Ovary (tissue), 9 donors: Measurements from ENCODE around the gene CEP131. TPM values are rescaled to one million over a fixed set of nuclear protein-coding genes. Genes with fewer than 3 reads are reported as not detected.

ENCODE experiments used
- DNase-seq, 5 donors: peaks; one replicate each; pipeline ENCODE4 v3.0.0-alpha.2; 2019 to 2020
- H3K27ac ChIP-seq, 2 donors: fragments of 200-600 bp; one replicate each; pipeline versions ENCODE4 v1.5.1 to v1.8.0; 2019 to 2022
- H3K27me3 ChIP-seq: fragments of 200-600 bp; one replicate; pipeline ENCODE4 v1.8.0; 2022
- H3K36me3 ChIP-seq: fragments of 200-600 bp; sonication (generic); one replicate; pipeline ENCODE4 v1.5.1; 2019
- H3K4me1 ChIP-seq: one replicate; pipeline ENCODE4 v1.8.1; 2013; ENCODE audit warnings: mild to moderate bottlenecking, moderate library complexity; ENCODE audit not compliant: insufficient read depth
- H3K4me3 ChIP-seq: fragments of 200-600 bp; sonication (generic); one replicate; pipeline ENCODE4 v1.5.1; 2017
- H3K9me3 ChIP-seq, 2 donors: fragments of 200-600 bp in 1 of 2; sonication (generic) in 1 of 2; one replicate each; pipeline versions ENCODE4 v1.5.1 to v1.8.1; 2013 to 2019; ENCODE audit warnings: mild to moderate bottlenecking in 1 of 2, moderate library complexity in 1 of 2
- EP300 ChIP-seq: sonication (generic); formaldehyde crosslinking; IDR thresholded peaks from one replicate; pipeline ENCODE4 v1.6.1; 2017; ENCODE audit warnings: antibody characterized with exemption
- POLR2A ChIP-seq: fragments of 450-650 bp; IDR thresholded peaks from one replicate; pipeline ENCODE4 v1.6.1; 2017; ENCODE audit warnings: antibody characterized with exemption, mild to moderate bottlenecking, moderate library complexity
- WGBS, 3 donors: extraction: QIAGEN DNeasy Blood & Tissue Kit in 1 of 3; methylation state at CpG; one replicate each; pipeline versions ENCODE4 v1.1.5 to v1.1.7; 2013 to 2017; 5-methylcytosine and 5-hydroxymethylcytosine counted together
- intact Hi-C, 4 donors: fragments of 100-400 bp; cut with DNase I; formaldehyde crosslinking; loops; one replicate each; pipeline versions ENCODE4 v1.11.0 to v1.15.1; 2022 to 2023
- polyA plus RNA-seq, 2 donors: library from polyadenylated mRNA; stranded (reverse); fragments of 200-250 nt in 1 of 2; fragments of 350-450 nt in 1 of 2; fragmentation: Illumina TruSeq in 1 of 2; extraction: RNeasy Lipid Tissue Mini Kit (QIAGEN cat#74804) in 1 of 2; gene quantifications; one replicate each; pipeline ENCODE4 v1.2.3, GENCODE V29; 2013 to 2014
- total RNA-seq, 7 donors: library from RNA; depleted of rRNA in 2 of 7; stranded (reverse); fragments of >200 nt in 2 of 7; fragmentation: NEBNext Ultra II Directional in 3 of 7; extraction: Animal tissue kit (Norgen Biotek cat#: 25700) in 3 of 7; gene quantifications; one replicate each; pipeline versions ENCODE4 v1.1.0 to v1.2.4, GENCODE V29; 2016 to 2023
- TF ChIP-seq, protein P1 (sequence below), 3 donors: fragments of 450-650 bp in 2 of 3; fragments of 200-600 bp in 1 of 3; IDR thresholded peaks; one replicate each; pipeline versions ENCODE4 v1.5.1 to v1.8.0; 2016 to 2022; ENCODE audit warnings: antibody characterized with exemption in 3 of 3, mild to moderate bottlenecking in 1 of 3
- donor health status: DM: no; HTN: no; CAD: no; lungs with moderate emphysema.
- donor health status: DM: no; HTN: no; CAD: no.
- donor health status: Bipolar disorder and iron deficiency.
- donor health status: DM: yes; HTN: yes; CAD: no.
- donor health status: DM: no; HTN: no; CAD: no.
- donor health status: DM: yes; HTN: yes; CAD: no.

The CEP131 gene
- total and polyA plus RNA-seq, 9 donors = 0.22 to 10.7 (median 8.8) TPM

DNA sequence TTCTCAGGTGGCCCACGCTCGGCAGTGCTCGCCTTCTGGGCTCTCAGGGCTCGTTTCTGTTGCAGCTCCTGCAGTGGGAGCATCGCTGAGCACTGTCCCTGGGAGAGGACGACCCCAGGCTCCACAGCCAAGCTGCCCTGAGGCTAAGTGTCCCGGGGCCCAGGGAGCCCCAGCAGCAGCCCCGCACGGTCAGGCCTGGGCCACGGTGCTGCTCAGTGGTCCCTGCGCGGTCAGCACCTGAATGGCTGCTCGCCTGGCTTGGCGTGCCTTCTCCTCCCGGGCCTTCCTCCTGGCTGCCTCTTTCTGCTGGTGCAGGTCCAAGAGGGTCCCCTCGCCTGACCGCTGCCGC, 23.3 kb downstream of the CEP131 start:
- TF ChIP-seq EP300 (no peak), POLR2A (no peak)
- TF ChIP-seq, protein P1, sequence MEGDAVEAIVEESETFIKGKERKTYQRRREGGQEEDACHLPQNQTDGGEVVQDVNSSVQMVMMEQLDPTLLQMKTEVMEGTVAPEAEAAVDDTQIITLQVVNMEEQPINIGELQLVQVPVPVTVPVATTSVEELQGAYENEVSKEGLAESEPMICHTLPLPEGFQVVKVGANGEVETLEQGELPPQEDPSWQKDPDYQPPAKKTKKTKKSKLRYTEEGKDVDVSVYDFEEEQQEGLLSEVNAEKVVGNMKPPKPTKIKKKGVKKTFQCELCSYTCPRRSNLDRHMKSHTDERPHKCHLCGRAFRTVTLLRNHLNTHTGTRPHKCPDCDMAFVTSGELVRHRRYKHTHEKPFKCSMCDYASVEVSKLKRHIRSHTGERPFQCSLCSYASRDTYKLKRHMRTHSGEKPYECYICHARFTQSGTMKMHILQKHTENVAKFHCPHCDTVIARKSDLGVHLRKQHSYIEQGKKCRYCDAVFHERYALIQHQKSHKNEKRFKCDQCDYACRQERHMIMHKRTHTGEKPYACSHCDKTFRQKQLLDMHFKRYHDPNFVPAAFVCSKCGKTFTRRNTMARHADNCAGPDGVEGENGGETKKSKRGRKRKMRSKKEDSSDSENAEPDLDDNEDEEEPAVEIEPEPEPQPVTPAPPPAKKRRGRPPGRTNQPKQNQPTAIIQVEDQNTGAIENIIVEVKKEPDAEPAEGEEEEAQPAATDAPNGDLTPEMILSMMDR (IDR thresholded peaks at IDR 0.05) = no peak
- DNase-seq = no peak
- H3K4me3 ChIP-seq = no peak overlapping the region
- no peaks in the 10 kb centered on the region for H3K9me3 ChIP-seq
- no peak overlapping the region for H3K27ac ChIP-seq
- no peaks in the 10 kb centered on the region for H3K36me3 ChIP-seq
- intact Hi-C loops = no loop called here
- H3K27me3 ChIP-seq = no peaks in the 10 kb centered on the region
- H3K4me1 ChIP-seq = no peaks in the 10 kb centered on the region
- 81 to 92% (median 85%) methylated on average over 18 of the region's 18 CpGs for WGBS, 3 donors

DNA sequence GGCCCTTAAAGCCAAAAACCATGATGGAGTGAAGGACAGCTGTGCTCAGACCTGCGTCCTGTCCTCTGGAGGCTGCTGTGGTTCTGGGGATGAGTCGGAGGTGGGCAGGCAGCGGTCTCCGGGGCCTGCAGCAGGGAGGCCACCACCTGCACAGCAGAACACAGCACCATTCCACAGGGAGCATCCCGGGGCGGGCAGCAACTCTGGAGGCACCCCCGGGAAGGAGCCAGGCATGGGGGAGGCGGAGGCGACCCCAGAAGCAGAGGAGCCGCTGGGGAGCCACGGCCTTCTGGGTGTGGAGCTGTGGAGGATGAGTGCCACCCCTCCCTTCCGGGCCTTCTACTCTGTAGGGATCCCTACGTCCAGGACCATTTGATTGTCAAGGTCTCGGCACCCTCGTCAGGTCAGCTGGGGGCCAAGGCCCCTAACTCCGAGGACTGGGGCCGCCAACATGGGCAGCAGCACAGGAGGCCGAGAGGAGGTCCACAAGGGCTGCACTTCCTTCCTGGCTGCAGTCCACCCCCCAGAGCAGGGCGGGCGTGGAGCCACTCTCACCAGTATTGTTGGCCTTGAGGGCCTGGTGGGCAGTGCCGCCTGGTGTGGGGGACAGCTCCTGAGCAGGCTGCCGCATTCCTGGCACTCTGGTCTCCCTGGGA, 23.8 kb downstream of the CEP131 start:
- intact Hi-C loops = no loop called here

DNA sequence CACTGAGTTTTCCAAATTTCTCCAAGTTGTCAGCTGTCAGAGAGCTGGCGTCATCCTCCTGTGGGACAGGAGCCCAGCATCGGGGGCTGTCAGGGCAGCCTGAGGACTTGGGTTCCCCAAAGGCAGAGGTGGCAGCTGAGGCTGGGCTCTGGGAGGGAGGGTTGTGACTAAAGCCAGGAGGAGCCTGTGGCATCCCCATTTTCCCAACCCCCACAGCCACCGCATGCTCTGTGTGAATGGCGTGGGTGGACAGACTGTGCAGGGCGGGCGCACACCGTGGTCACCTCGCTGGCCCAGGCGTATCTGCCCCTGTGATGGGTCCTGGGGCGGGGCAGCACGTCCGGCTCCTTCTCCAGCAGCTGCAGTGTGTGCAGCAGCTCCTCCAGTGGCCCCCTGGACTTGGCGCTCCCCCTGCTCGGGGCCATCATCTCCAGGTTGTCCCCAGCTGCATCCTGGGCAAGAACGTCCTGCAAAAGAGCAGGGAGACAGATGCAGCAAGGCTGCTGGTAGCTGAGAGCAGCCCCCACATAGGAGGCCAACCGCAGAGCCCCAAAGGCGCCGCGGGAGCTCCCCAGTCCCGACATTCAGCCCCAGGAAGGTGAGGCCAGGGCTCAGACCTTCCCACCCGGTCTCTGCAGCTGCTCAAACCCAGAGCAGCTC, 24.8 kb downstream of the CEP131 start:
- intact Hi-C loops = no loop called here
- Histone ChIP-seq H3K9me3 (no peaks in the 10 kb centered on the region), H3K4me1 (no peaks in the 10 kb centered on the region), H3K27ac (no peak overlapping the region), H3K27me3 (no peaks in the 10 kb centered on the region), H3K4me3 (no peak overlapping the region), H3K36me3 (no peaks in the 10 kb centered on the region)
- 90 to 93% (median 92%) methylated on average over 21 of the region's 21 CpGs for WGBS, 3 donors
- TF ChIP-seq EP300 (no peak), POLR2A (no peak)
- TF ChIP-seq, protein P1 (IDR thresholded peaks at IDR 0.05) = no peak
- no peak for DNase-seq

More for the DNA sequence above, 23.8 kb downstream of the CEP131 start:
- H3K9me3 ChIP-seq = no peaks in the 10 kb centered on the region
- 79 to 81% (median 81%) methylated on average over 19 to 22 of the region's 22 CpGs for WGBS, 3 donors
- TF ChIP-seq POLR2A (no peak), EP300 (no peak)
- TF ChIP-seq, protein P1 (IDR thresholded peaks at IDR 0.05) = no peak
- no peak overlapping the region for H3K27ac ChIP-seq
- H3K4me3 ChIP-seq = no peak overlapping the region
- DNase-seq = no peak
- H3K4me1 ChIP-seq = no peaks in the 10 kb centered on the region
- H3K27me3 ChIP-seq = no peaks in the 10 kb centered on the region
- no peaks in the 10 kb centered on the region for H3K36me3 ChIP-seq

DNA sequence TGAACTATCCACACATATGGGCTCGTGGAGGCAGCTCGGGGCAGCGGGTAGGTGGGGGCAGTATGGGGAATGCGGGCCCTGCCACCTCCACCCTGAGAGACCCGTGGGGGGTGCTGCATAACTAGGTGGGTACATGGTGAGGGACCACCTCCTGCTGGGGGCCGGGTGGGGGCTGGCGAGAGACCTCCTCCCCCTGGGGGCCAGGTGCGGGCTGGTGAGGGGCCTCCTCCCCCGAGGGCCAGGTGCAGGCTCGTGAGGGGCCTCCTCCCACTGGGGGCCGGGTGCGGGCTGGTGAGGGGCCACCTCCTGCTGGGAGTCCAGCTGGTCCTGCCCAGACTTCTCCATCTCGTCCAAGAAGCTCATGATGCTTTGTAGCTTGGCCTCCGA, 25.4 kb downstream of the CEP131 start:
- H3K36me3 ChIP-seq = no peaks in the 10 kb centered on the region
- no peaks in the 10 kb centered on the region for H3K4me1 ChIP-seq
- WGBS, 3 donors = 83 to 90% (median 88%) methylated on average over 10 to 14 of the region's 14 CpGs
- no peak overlapping the region for H3K27ac ChIP-seq
- H3K4me3 ChIP-seq = no peak overlapping the region
- no peaks in the 10 kb centered on the region for H3K27me3 ChIP-seq
- DNase-seq = no peak
- TF ChIP-seq EP300 (no peak), POLR2A (no peak)
- TF ChIP-seq, protein P1 (IDR thresholded peaks at IDR 0.05) = no peak
- no peaks in the 10 kb centered on the region for H3K9me3 ChIP-seq
- intact Hi-C loops = no loop called here
